ENCODE measurements around the gene SYNE2.

The SYNE2 gene

GRCh38 chr14:63911404-63911803 is 58.6 kb downstream of the SYNE2 start:
- no peak overlapping the region for H3K4me3 Mint-ChIP-seq
- ATAC-seq (no peak), DNase-seq (no peak)
- no peaks in the 10 kb centered on the region for H3K27me3 Mint-ChIP-seq
- no peaks in the 10 kb centered on the region for H3K9me3 Mint-ChIP-seq
- peaks cover 38% of the 10 kb centered on the region for H3K4me1 Mint-ChIP-seq
- H3K27ac Mint-ChIP-seq: peak overlapping the region in 1 of 2 donors; percentile 71

DNA sequence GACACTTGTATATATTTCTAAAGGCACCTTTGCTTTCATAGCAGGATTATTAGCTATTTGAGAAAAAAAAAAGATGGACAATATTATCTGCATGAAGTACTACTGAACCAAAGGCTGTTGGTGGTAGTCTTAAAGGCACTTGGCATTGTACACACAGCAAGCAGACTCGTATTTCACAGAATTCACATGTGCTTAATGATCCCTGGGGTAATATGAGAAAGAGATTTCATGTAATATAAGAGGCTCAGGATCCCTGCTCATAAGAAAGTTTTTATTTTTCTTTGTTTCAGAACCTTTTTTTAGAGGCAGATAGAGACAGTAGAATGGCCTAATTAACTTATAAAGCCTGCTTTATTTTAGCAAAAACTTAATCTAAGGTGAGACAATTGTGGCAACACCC is 59.5 kb downstream of the SYNE2 start:
- no peak for ATAC-seq
- Mint-ChIP-seq H3K9me3 (no peaks in the 10 kb centered on the region), H3K27ac (no peak overlapping the region), H3K4me3 (no peak overlapping the region), H3K4me1 (peaks cover 38% of the 10 kb centered on the region), H3K27me3 (no peaks in the 10 kb centered on the region)
- DNase-seq: no peak

DNA sequence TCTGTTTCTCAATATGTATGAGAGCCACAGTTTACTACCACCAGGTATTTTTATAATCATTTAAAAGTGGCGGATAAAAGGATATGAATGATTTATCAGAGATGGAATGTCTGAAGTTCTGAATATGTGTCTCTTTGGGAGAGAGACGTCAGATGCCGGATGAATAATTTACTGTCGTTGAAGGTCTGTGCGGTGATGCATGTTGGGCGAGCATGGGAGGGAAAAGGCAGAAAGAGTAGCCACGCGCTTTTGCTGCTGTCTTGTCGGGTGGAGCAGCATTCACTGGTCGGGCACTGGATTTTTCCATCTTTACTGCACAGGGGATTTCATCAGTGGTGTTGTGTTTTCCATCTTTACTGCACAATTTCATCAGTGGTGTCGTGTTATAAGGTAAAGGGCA is 65.6 kb downstream of the SYNE2 start:
- no peak overlapping the region for H3K4me3 Mint-ChIP-seq
- H3K27ac Mint-ChIP-seq: no peak overlapping the region
- H3K4me1 Mint-ChIP-seq: no peaks in the 10 kb centered on the region
- DNase-seq: no peak
- H3K27me3 Mint-ChIP-seq: no peaks in the 10 kb centered on the region
- no peak for ATAC-seq
- no peaks in the 10 kb centered on the region for H3K9me3 Mint-ChIP-seq

GRCh38 chr14:63922696-63923421 is 70.1 kb downstream of the SYNE2 start:
- Mint-ChIP-seq H3K9me3 (peaks cover 6 to 8% of the 10 kb centered on the region in 2 donors), H3K4me3 (no peak overlapping the region), H3K27me3 (no peaks in the 10 kb centered on the region), H3K4me1 (peaks cover 7% of the 10 kb centered on the region), H3K27ac (no peak overlapping the region)
- ATAC-seq: no peak
- DNase-seq: no peak

- H3K4me1 Mint-ChIP-seq: peaks cover 7% of the 10 kb centered on the region
- H3K27ac Mint-ChIP-seq: no peak overlapping the region
- DNase-seq: no peak
- H3K9me3 Mint-ChIP-seq: peaks cover 6 to 8% of the 10 kb centered on the region in 2 donors
- no peak overlapping the region for H3K4me3 Mint-ChIP-seq
- H3K27me3 Mint-ChIP-seq: no peaks in the 10 kb centered on the region
- ATAC-seq: no peak
These were observed 70.6 kb downstream of the SYNE2 start for GRCh38 chr14:63923422-63923752.

DNA sequence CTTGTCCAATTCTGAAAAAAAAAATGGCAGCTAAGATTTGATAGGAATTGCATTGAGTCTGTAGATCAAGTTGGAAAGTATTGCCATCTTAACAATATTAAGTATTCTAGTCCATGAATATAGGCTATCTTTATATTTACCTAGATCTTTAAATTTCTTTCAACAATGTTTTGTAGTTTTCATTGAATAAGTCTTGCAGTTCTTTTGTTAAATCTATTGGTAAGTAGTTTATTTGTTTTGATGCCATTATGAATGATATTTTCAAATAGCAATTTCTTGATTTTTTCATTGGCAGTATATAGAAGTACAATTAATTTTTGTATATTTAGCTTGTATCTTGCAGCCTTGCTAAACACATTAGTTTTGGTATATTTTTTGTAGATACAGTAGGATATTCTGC is 71.6 kb downstream of the SYNE2 start:
- H3K9me3 Mint-ChIP-seq: peaks cover 6 to 8% of the 10 kb centered on the region in 2 donors
- ATAC-seq (no peak), DNase-seq (no peak)
- H3K4me3 Mint-ChIP-seq: no peak overlapping the region
- peaks cover 7% of the 10 kb centered on the region for H3K4me1 Mint-ChIP-seq
- no peak overlapping the region for H3K27ac Mint-ChIP-seq
- no peaks in the 10 kb centered on the region for H3K27me3 Mint-ChIP-seq

DNA sequence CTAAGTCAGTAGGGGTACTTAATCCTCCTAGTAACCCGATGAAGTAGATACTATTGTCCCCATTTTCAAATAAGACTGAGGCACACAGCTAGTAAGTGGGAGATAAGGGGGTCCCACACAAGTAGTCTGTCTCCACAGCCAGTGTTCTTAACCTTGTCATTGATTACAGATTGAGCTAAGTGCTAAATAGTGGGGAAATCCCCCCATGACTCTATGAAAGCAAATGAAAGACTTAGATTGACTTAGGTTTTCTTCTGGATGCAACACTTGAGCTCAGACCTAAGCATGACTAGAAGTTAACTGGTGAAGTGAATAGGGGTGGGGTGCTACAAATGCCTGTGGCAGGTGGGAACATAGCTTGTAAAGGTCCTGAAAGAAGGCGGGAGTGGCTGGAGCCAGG is 73.8 kb downstream of the SYNE2 start:
- DNase-seq: no peak
- H3K4me3 Mint-ChIP-seq: no peak overlapping the region
- peaks cover 7% of the 10 kb centered on the region for H3K4me1 Mint-ChIP-seq
- H3K27me3 Mint-ChIP-seq: no peaks in the 10 kb centered on the region
- peaks cover 6 to 8% of the 10 kb centered on the region in 2 donors for H3K9me3 Mint-ChIP-seq
- H3K27ac Mint-ChIP-seq: no peak overlapping the region
- ATAC-seq: peak; percentile 52

DNA sequence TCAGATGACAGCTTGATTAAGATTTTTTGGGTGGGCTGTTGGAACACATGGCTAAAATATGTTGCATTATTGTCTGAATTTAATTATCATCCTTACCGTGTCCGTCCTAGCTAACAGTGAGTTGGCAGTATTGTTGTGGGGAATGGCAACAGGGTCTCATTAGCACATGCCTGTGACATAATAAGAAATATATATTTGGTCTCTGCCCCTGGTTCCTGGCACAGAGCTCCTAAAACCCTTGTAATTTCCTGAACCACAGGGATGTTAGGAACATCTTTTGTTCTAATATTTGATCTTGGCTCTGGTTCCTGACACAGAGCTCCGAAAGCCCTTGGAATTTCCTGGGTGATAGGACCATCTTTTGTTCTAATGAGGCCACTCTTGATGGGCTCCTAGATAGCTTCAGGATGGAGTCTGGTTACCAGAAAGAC is 76.0 kb downstream of the SYNE2 start:
- H3K27me3 Mint-ChIP-seq: no peaks in the 10 kb centered on the region
- H3K4me1 Mint-ChIP-seq: peaks cover 15% of the 10 kb centered on the region
- DNase-seq (no peak), ATAC-seq (no peak)
- no peak overlapping the region for H3K4me3 Mint-ChIP-seq
- H3K9me3 Mint-ChIP-seq: peaks cover 6 to 8% of the 10 kb centered on the region in 2 donors
- H3K27ac Mint-ChIP-seq: no peak overlapping the region

DNA sequence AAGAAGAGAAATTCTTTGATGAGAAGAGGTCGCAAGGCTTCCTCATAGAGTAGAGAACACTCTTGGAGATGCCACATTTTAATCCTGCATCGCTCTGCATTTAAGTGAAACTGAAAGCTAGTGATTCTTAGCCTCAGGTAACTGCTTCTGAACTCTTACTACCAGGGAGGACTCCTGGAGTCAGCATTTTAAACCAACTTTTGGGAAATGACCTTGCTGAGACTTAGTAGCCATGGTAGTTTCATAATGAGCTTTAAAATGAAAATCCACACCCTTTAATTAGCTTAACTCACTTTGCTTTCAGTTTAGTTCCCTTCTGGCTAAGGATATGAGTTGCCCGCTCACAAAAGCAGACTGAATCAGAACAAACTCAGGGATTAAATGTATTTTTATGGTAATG is 80.3 kb downstream of the SYNE2 start:
- Mint-ChIP-seq H3K4me3 (peak overlapping the region in 1 of 2 donors; percentile 35), H3K27me3 (no peaks in the 10 kb centered on the region), H3K4me1 (peaks cover 13% of the 10 kb centered on the region), H3K27ac (no peak overlapping the region), H3K9me3 (no peaks in the 10 kb centered on the region)
- DNase-seq (no peak), ATAC-seq (peak; percentile 89)

GRCh38 chr14:63933711-63934110 is 80.9 kb downstream of the SYNE2 start:
- H3K27me3 Mint-ChIP-seq: no peaks in the 10 kb centered on the region
- no peaks in the 10 kb centered on the region for H3K9me3 Mint-ChIP-seq
- DNase-seq: no peak
- H3K27ac Mint-ChIP-seq: no peak overlapping the region
- no peak for ATAC-seq
- H3K4me3 Mint-ChIP-seq: peak overlapping the region in 1 of 2 donors; percentile 35
- H3K4me1 Mint-ChIP-seq: peaks cover 13% of the 10 kb centered on the region

- Mint-ChIP-seq H3K4me3 (no peak overlapping the region), H3K4me1 (peaks cover 16% of the 10 kb centered on the region), H3K27me3 (no peaks in the 10 kb centered on the region), H3K9me3 (no peaks in the 10 kb centered on the region), H3K27ac (no peak overlapping the region)
- DNase-seq (peak; percentile 38 to 68), ATAC-seq (peak; percentile 85)
These were observed 85.6 kb downstream of the SYNE2 start for GRCh38 chr14:63938198-63939005.

GRCh38 chr14:63939006-63939270 is 86.1 kb downstream of the SYNE2 start:
- DNase-seq (peak in 1 of 2 donors; percentile 26), ATAC-seq (no peak)
- Mint-ChIP-seq H3K27me3 (no peaks in the 10 kb centered on the region), H3K27ac (no peak overlapping the region), H3K4me1 (peaks cover 16% of the 10 kb centered on the region), H3K9me3 (no peaks in the 10 kb centered on the region), H3K4me3 (no peak overlapping the region)

- peaks cover 12% of the 10 kb centered on the region for H3K4me1 Mint-ChIP-seq
- H3K4me3 Mint-ChIP-seq: peak overlapping the region; percentile 32 to 52
- DNase-seq: peak; percentile 8 to 19
These were observed 87.6 kb downstream of the SYNE2 start for GRCh38 chr14:63940387-63940786.

DNA sequence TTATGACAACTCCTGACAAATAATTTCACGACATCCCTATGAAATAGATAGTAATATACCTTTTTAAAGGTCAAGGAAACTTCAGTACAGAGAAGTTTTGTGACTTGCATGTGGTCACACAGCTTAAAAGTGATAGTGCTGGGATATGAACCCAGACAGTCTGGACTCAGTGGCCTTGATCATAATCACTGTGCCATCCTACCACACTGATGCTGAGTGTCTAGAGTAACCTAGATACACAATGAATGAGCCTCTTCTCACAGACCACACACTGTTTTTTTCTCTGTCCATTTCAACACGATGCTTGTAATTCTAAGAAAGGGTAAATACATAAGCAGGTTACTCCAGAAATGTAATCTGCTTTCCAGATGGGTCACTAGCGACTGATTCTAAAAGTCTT is 88.2 kb downstream of the SYNE2 start:
- Mint-ChIP-seq H3K27me3 (no peaks in the 10 kb centered on the region), H3K4me3 (peak overlapping the region in 1 of 2 donors; percentile 43), H3K9me3 (no peaks in the 10 kb centered on the region), H3K4me1 (peaks cover 12% of the 10 kb centered on the region), H3K27ac (no peak overlapping the region)
- no peak for DNase-seq
- peak; percentile 55 for ATAC-seq

More at GRCh38 chr14:63940387-63940786, 87.6 kb downstream of the SYNE2 start:
- Mint-ChIP-seq H3K27me3 (no peaks in the 10 kb centered on the region), H3K27ac (peak overlapping the region; percentile 89 to 94), H3K9me3 (no peaks in the 10 kb centered on the region)
- peak; percentile 41 for ATAC-seq

- Mint-ChIP-seq H3K4me3 (no peak overlapping the region), H3K9me3 (no peaks in the 10 kb centered on the region), H3K27ac (no peak overlapping the region), H3K4me1 (no peaks in the 10 kb centered on the region), H3K27me3 (no peaks in the 10 kb centered on the region)
- ATAC-seq: no peak
- no peak for DNase-seq
These were observed 96.9 kb downstream of the SYNE2 start for GRCh38 chr14:63949696-63950095.

DNA sequence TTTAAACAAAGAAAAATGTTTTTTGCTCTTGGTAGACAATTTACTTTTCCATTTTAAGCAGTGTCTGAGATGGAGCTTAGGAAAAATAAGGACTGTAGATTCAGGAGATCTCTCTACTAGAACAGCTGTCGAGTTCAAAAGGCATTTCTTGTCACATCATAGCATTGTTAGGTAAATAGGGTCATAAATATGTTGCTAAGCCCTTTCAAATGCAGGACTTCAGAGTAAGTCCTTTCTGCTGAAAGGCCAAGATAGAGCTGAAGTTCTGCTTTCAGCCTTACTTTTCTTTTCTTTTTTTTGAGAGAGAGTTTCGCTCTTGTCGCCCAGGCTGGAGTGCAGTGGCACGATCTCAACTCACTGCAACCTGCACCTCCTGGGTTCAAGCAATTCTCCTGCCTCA is 98.2 kb downstream of the SYNE2 start:
- no peak for DNase-seq
- no peak overlapping the region for H3K4me3 Mint-ChIP-seq
- H3K4me1 Mint-ChIP-seq: no peaks in the 10 kb centered on the region
- H3K27me3 Mint-ChIP-seq: no peaks in the 10 kb centered on the region
- no peak overlapping the region for H3K27ac Mint-ChIP-seq
- ATAC-seq: no peak
- no peaks in the 10 kb centered on the region for H3K9me3 Mint-ChIP-seq

Data from stimulated activated naive CD8-positive, alpha-beta T cell treated with anti-CD3 and anti-CD28 coated beads, Interleukin-15, amount 100 ng/mL, for 72 hours (primary cell).